SU-DHL-6 (cell line): Measurements from ENCODE around the gene MICAL3.

Source experiments
- H2AFZ ChIP-seq: fragments of 200-600 bp; sonication (generic); 2 replicates; pipeline ENCODE4 v1.6.1; 2014; ENCODE audit warnings: low read depth, mild to moderate bottlenecking, moderate library complexity, mixed read lengths, antibody characterized with exemption, low read length; ENCODE audit not compliant: severe bottlenecking
- H3F3A ChIP-seq: fragments of 200-600 bp; shearing (Covaris generic); 2 replicates; pipeline ENCODE4 v1.6.0; 2016; ENCODE audit warnings: antibody characterized with exemption, mild to moderate bottlenecking; ENCODE audit not compliant: insufficient read depth
- H3K27ac ChIP-seq: fragments of 200-600 bp; sonication (generic); 2 replicates; pipeline ENCODE4 v1.5.1; 2016; ENCODE audit warnings: low read depth, mild to moderate bottlenecking, low read length, moderate library complexity, mixed read lengths
- H3K27me3 ChIP-seq: fragments of 200-600 bp; sonication (generic), shearing (Covaris generic); 2 replicates; pipeline ENCODE4 v1.6.0; 2014; ENCODE audit warnings: mild to moderate bottlenecking, low read length
- H3K36me3 ChIP-seq: fragments of 200-600 bp; sonication (generic); 2 replicates; pipeline ENCODE4 v1.6.1; 2014; ENCODE audit warnings: mild to moderate bottlenecking, low read length, mixed read lengths
- H3K4me2 ChIP-seq: fragments of 300-600, 200-600 bp; shearing (Covaris generic), sonication (generic); 2 replicates; pipeline ENCODE4 v1.6.0; 2014; ENCODE audit warnings: low read length, low read depth, mild to moderate bottlenecking; ENCODE audit not compliant: poor library complexity, severe bottlenecking
- H3K4me3 ChIP-seq: fragments of 200-600 bp; sonication (generic); 2 replicates; pipeline ENCODE4 v1.5.1; 2014; ENCODE audit warnings: antibody characterized with exemption, low read length, mild to moderate bottlenecking, mixed read lengths; ENCODE audit not compliant: insufficient read depth, poor library complexity, severe bottlenecking
- H3K79me2 ChIP-seq: fragments of 200-600 bp; sonication (generic); 2 replicates; pipeline ENCODE4 v1.6.1; 2014; ENCODE audit warnings: mild to moderate bottlenecking, low read length, moderate library complexity; ENCODE audit not compliant: insufficient read depth
- H3K9ac ChIP-seq: fragments of 200-600 bp; sonication (generic); 2 replicates; pipeline ENCODE4 v1.7.0; 2014; ENCODE audit warnings: mild to moderate bottlenecking, low read length
- H3K9me2 ChIP-seq: fragments of 200-600 bp; sonication (generic); replicated peaks from 2 replicates; pipeline ENCODE4 v1.6.1; 2014; ENCODE audit warnings: low read length; ENCODE audit not compliant: insufficient read depth
- H3K9me3 ChIP-seq: fragments of 200-600 bp; sonication (generic); 2 replicates; pipeline ENCODE4 v1.6.1; 2014; ENCODE audit warnings: low read length, mixed read lengths; ENCODE audit not compliant: insufficient read depth
- H4K20me1 ChIP-seq: fragments of 200-600 bp; sonication (generic); 2 replicates; pipeline ENCODE4 v1.6.1; 2014; ENCODE audit warnings: low read depth, mild to moderate bottlenecking, antibody characterized with exemption, low read length, moderate library complexity, mixed read lengths
- EZH2phosphoT487 ChIP-seq: fragments of 200-600 bp; sonication (generic), shearing (Covaris generic); conservative IDR thresholded peaks from 2 replicates; pipeline ENCODE4 v1.6.1; 2018; ENCODE audit warnings: mild to moderate bottlenecking, antibody characterized with exemption, low read length, moderate library complexity, mixed read lengths
- TF ChIP-seq, protein P1 (sequence below): fragments of 200-600 bp; sonication (generic); IDR thresholded peaks from one replicate; pipeline ENCODE4 v1.5.1; 2017; ENCODE audit warnings: antibody characterized with exemption, mild to moderate bottlenecking, low read length, moderate library complexity; ENCODE audit not compliant: insufficient read depth, poor library complexity, severe bottlenecking

MICAL3 gene

DNA sequence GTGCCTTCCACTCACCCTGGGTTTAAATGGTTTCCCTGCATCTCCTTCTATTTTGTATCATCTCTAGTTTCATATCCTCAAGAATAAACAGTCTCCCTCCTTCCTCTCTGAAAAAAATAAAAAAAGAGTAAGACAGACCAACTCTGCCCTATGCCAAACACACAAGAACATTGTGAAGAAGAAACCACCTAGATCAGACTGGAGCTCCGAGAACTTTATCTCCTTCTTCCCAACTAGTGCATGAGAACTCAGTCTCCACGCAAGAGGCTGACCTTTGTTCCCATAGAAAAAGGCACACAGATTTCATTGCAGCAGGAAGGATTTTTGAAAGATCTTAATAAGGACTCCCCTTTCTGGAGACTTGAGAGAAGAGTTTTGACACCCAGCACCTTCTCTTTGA is 44.7 kb upstream of the MICAL3 start:
- Histone ChIP-seq H2AFZ (no peak overlapping the region), H3K27me3 (no peaks in the 10 kb centered on the region), H3K27ac (no peak overlapping the region)

DNA sequence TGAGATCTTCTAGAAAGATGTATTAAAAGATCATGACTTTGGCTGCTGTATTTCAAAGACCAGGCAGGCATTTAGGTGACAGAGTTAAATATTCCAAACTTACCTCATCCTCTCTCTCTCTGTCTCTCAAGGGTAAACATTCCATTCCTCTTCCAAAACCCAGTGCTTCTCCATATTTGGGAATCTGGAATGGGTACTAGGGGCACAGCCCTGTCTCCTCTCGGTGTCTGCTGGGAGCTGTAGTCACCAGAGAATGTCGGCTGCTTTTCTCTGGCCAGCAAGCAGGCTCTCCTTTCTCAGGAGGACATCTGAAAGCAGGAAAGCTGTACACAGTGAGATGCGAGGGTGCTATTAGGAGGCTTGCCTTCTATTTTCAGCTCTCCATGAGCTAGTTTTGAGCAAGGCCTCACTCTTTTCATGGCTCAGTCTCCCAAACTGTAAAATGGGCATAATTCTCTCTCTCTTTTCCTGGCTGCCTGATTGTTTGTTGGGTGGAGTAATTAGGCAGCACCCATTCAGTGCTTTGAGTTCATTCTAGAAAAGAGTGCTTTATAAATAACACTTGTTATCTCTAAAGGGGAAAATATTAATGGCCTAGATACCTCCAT is 44.1 kb upstream of the MICAL3 start:
- Histone ChIP-seq H3K36me3 (no peaks in the 10 kb centered on the region), H3K4me3 (no peak overlapping the region), H3K9me2 (no peaks in the 10 kb centered on the region), H4K20me1 (no peaks in the 10 kb centered on the region), H3K79me2 (no peaks in the 10 kb centered on the region), H3K9me3 (no peaks in the 10 kb centered on the region), H3F3A (0 out of 2 replicates have a peak, but pooled peaks cover 5% of the 10 kb centered on the region), H3K4me2 (no peak overlapping the region), H3K9ac (no peak overlapping the region), H3K27me3 (no peaks in the 10 kb centered on the region), H2AFZ (no peak overlapping the region), H3K27ac (no peak overlapping the region)
- TF ChIP-seq EZH2phosphoT487, result no peak
- TF ChIP-seq, protein P1, sequence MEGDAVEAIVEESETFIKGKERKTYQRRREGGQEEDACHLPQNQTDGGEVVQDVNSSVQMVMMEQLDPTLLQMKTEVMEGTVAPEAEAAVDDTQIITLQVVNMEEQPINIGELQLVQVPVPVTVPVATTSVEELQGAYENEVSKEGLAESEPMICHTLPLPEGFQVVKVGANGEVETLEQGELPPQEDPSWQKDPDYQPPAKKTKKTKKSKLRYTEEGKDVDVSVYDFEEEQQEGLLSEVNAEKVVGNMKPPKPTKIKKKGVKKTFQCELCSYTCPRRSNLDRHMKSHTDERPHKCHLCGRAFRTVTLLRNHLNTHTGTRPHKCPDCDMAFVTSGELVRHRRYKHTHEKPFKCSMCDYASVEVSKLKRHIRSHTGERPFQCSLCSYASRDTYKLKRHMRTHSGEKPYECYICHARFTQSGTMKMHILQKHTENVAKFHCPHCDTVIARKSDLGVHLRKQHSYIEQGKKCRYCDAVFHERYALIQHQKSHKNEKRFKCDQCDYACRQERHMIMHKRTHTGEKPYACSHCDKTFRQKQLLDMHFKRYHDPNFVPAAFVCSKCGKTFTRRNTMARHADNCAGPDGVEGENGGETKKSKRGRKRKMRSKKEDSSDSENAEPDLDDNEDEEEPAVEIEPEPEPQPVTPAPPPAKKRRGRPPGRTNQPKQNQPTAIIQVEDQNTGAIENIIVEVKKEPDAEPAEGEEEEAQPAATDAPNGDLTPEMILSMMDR, result no peak

More for the DNA sequence above, 44.7 kb upstream of the MICAL3 start:
- Histone ChIP-seq H3K9me2 (no peaks in the 10 kb centered on the region), H3K36me3 (no peaks in the 10 kb centered on the region), H3K9ac (no peak overlapping the region), H3K79me2 (no peaks in the 10 kb centered on the region), H3K4me3 (no peak overlapping the region), H4K20me1 (no peaks in the 10 kb centered on the region), H3F3A (0 out of 2 replicates have a peak, but pooled peaks cover 5% of the 10 kb centered on the region), H3K9me3 (no peaks in the 10 kb centered on the region), H3K4me2 (no peak overlapping the region)
- TF ChIP-seq, protein P1, result no peak
- no peak for TF ChIP-seq EZH2phosphoT487

DNA sequence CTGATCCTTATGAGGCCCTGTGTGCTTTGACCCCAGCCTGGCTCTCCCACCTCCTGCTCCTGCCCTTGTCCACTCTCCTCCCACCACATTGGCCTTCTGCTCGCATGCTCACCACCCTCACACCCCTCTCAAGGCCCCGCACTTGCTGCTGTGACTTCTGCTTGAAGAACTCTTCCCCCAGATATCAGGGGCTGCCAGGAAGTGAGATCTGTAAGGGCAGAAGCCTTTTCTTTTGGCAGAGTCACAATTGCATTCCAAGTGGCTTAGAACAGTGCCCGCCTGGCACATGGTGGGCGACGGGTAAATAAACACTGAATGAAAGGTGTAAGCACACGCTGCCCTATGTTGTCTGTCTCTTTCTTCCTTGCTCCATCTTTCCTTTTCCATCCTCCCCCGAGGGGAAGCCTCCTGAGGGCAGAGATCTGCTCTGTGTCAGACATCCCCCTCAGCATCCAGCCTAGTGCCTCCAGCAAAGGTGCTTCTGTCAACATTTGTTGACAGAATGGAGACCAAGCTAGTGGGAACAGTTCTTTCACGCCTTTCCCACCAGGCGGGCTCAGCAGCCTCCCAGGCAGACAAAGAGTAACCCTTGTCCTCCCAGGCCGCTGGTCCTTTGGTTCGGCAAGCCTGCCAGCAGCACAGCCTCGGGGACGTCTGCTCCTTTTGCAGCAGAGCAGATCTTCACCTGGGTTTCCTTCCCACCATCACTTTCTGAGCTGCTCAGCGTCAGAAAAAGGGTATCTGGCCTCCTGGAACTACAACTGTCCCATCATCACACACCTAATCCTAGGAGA is 43.4 kb upstream of the MICAL3 start:
- Histone ChIP-seq H3F3A (0 out of 2 replicates have a peak, but pooled peaks cover 5% of the 10 kb centered on the region), H3K36me3 (no peaks in the 10 kb centered on the region), H2AFZ (no peak overlapping the region), H3K9me2 (no peaks in the 10 kb centered on the region), H4K20me1 (no peaks in the 10 kb centered on the region), H3K4me2 (no peak overlapping the region), H3K9ac (no peak overlapping the region), H3K79me2 (no peaks in the 10 kb centered on the region), H3K27ac (no peak overlapping the region), H3K4me3 (no peak overlapping the region), H3K9me3 (no peaks in the 10 kb centered on the region), H3K27me3 (no peaks in the 10 kb centered on the region)
- TF ChIP-seq, protein P1, result no peak
- no peak for TF ChIP-seq EZH2phosphoT487
